Heart left ventricle (tissue), 16 donors: Measurements from ENCODE around the gene TPRN. TPM values are rescaled to one million over a fixed set of nuclear protein-coding genes. Genes with fewer than 3 reads are reported as not detected.

ENCODE experiments used
- ATAC-seq, 4 donors: fragments of 200-7000 bp; cut with Tn5 transposase; one replicate each; pipeline ENCODE4 v1.9.1; 2020 to 2022; ENCODE audit warnings: moderate library complexity in 4 of 4, mild to moderate bottlenecking in 3 of 4, moderate number of reproducible peaks in 1 of 4
- DNase-seq, 5 donors: peaks; one replicate each; pipeline ENCODE4 v3.0.0-alpha.2; 2020
- H3K27ac ChIP-seq, 12 donors: fragments of 200-600 bp; sonication (generic) in 4 of 12; one replicate each; pipeline versions ENCODE4 v1.5.0 to v1.8.0; 2016 to 2022; ENCODE audit warnings: mild to moderate bottlenecking in 2 of 12
- H3K27me3 ChIP-seq, 9 donors: fragments of 200-600 bp; sonication (generic) in 2 of 9; one replicate each; pipeline versions ENCODE4 v1.5.1 to v1.8.0; 2016 to 2022; ENCODE audit warnings: mild to moderate bottlenecking in 3 of 9
- H3K36me3 ChIP-seq, 9 donors: fragments of 200-600 bp; sonication (generic) in 2 of 9; one replicate each; pipeline versions ENCODE4 v1.5.0 to v1.8.0; 2018 to 2022; ENCODE audit warnings: mild to moderate bottlenecking in 2 of 9
- H3K4me1 ChIP-seq, 12 donors: fragments of 200-600 bp; sonication (generic) in 4 of 12; one replicate each; pipeline versions ENCODE4 v1.5.0 to v1.8.0; 2016 to 2022; ENCODE audit warnings: mild to moderate bottlenecking in 3 of 12
- H3K4me3 ChIP-seq, 12 donors: fragments of 200-600 bp; sonication (generic) in 4 of 12; one replicate each; pipeline versions ENCODE4 v1.5.0 to v1.8.0; 2017 to 2022; ENCODE audit warnings: mild to moderate bottlenecking in 9 of 12, moderate library complexity in 4 of 12
- H3K9me3 ChIP-seq, 12 donors: fragments of 200-600 bp; sonication (generic) in 4 of 12; one replicate each; pipeline versions ENCODE4 v1.5.0 to v1.8.0; 2016 to 2022; ENCODE audit warnings: mild to moderate bottlenecking in 1 of 12
- CTCF ChIP-seq, 12 donors: fragments of 200-600 bp; sonication (generic) in 4 of 12; IDR thresholded peaks; one replicate each; pipeline versions ENCODE4 v1.5.0 to v1.8.0; 2018 to 2022; ENCODE audit warnings: antibody characterized with exemption in 12 of 12, mild to moderate bottlenecking in 5 of 12
- POLR2A ChIP-seq, 2 donors: fragments of 450-650 bp; IDR thresholded peaks; one replicate each; pipeline ENCODE4 v1.6.1; 2017; ENCODE audit warnings: antibody characterized with exemption in 2 of 2, mild to moderate bottlenecking in 2 of 2, moderate library complexity in 2 of 2
- WGBS, 4 donors: extraction: QIAGEN DNeasy Blood & Tissue Kit in 2 of 4; methylation state at CpG; one replicate each; pipeline versions ENCODE4 v1.1.5 to v1.1.7; 2013 to 2018; 5-methylcytosine and 5-hydroxymethylcytosine counted together
- intact Hi-C, 10 donors: fragments of 100-400 bp; cut with DNase I; formaldehyde crosslinking; loops; one replicate each; pipeline versions ENCODE4 v1.11.1 to v1.14.2; 2022
- polyA plus RNA-seq, 2 donors: library from polyadenylated mRNA; stranded (reverse); fragments of 200-250 nt; gene quantifications; one replicate each; pipeline ENCODE4 v1.2.3, GENCODE V29; 2013
- total RNA-seq, 9 donors: library from RNA; depleted of rRNA in 2 of 9; stranded (reverse); fragments of >200 nt in 2 of 9; fragmentation: NEBNext Ultra II Directional in 3 of 9; extraction: Animal tissue kit (Norgen Biotek cat#: 25700) in 3 of 9; gene quantifications; one replicate each; pipeline versions ENCODE4 v1.1.0 to v1.2.4, GENCODE V29; 2016 to 2023
- donor health status: ischemic (EF 13 %, LVEDD 7.1; RV severe dilation, severe dysfunction).
- donor health status: healthy with polysubstance abuse.
- donor health status: DM: no; HTN: yes; CAD: no.
- donor health status: DM: no; HTN: no; CAD: no.
- donor health status: ischemic (EF 25% LVEDD 6.9; RV normal size, moderate dysfunction).
- donor health status: ischemic (EF 25% LVEDD 5.7; RV mildly dilated, moderate dysfunction).
- donor health status: healthy.
- donor health status: DM: yes; HTN: yes; CAD: no.
- donor health status: ischemic (EF 35%, LVEDD 5.7; RV mildly dilated, moderate dysfunction).
- donor health status: nonischemic (EF 11% LVEDD 7.7; RV severe dilation, severe dysfunction).
- donor health status: DM: yes; HTN: yes; CAD: no.
- donor health status: PGD.
- donor health status: ischemic (EF 29% LVEDD 5.4; RV normal size, mild dysfunction).
- donor health status: nonischemic (EF 23%, LVEDD 6.1; RV moderate dilation, normal function).

Gene TPRN
- total and polyA plus RNA-seq, 11 donors: 11.5 to 18.0 (median 16.6) TPM

GRCh38 chr9:137201205-137201868 is 796 bp upstream of the TPRN start:
- H3K27me3 ChIP-seq: no peaks in the 10 kb centered on the region
- intact Hi-C loops: no loop called here
- no peak for ATAC-seq
- H3K27ac ChIP-seq: peak overlapping the region; percentile 48 to 99 (median 88)
- no peak for TF ChIP-seq CTCF (IDR thresholded peaks at IDR 0.05)
- TF ChIP-seq POLR2A (IDR thresholded peaks at IDR 0.05): no peak
- H3K4me1 ChIP-seq: peaks cover 12 to 87% (median 74%) of the 10 kb centered on the region in 12 donors
- no peak for DNase-seq
- no peaks in the 10 kb centered on the region for H3K36me3 ChIP-seq
- no peaks in the 10 kb centered on the region for H3K9me3 ChIP-seq
- WGBS, 4 donors: 10 to 13% (median 13%) methylated on average over 23 of the region's 23 CpGs
- H3K4me3 ChIP-seq: peak overlapping the region; percentile 15 to 94 (median 68)

- 6 to 8% (median 8%) methylated on average over 13 to 51 of the region's 51 CpGs; no CpG with 5 or more reads in 1 of the 4 donors for WGBS, 4 donors
- H3K27me3 ChIP-seq: no peaks in the 10 kb centered on the region
- intact Hi-C loops: loop anchor here in 1 of 10 donors (1.0 kb wide), 1 partner anchor 11 kb away; the partner anchor contains the start of genes ANAPC2 and SSNA1
- DNase-seq: no peak
- peaks cover 9 to 90% (median 78%) of the 10 kb centered on the region in 12 donors for H3K4me1 ChIP-seq
- H3K36me3 ChIP-seq: no peaks in the 10 kb centered on the region
- peak overlapping the region in 9 of 12 donors; percentile 0 to 70 (median 33) for H3K27ac ChIP-seq
- no peak for TF ChIP-seq CTCF (IDR thresholded peaks at IDR 0.05)
- H3K9me3 ChIP-seq: no peaks in the 10 kb centered on the region
- no peak for ATAC-seq
- peak overlapping the region; percentile 23 to 94 (median 66) for H3K4me3 ChIP-seq
These were observed 975 bp downstream of the TPRN start for GRCh38 chr9:137199411-137200121.

GRCh38 chr9:137198902-137199283 is 1.6 kb downstream of the TPRN start:
- no peak for ATAC-seq
- H3K36me3 ChIP-seq: no peaks in the 10 kb centered on the region
- DNase-seq: no peak
- H3K4me1 ChIP-seq: peaks cover 5 to 90% (median 75%) of the 10 kb centered on the region in 12 donors
- peak overlapping the region in 11 of 12 donors; percentile 3 to 94 (median 63) for H3K4me3 ChIP-seq
- intact Hi-C loops: no loop called here
- TF ChIP-seq POLR2A (IDR thresholded peaks at IDR 0.05) (no peak), CTCF (IDR thresholded peaks at IDR 0.05) (no peak)
- no peaks in the 10 kb centered on the region for H3K27me3 ChIP-seq
- no peaks in the 10 kb centered on the region for H3K9me3 ChIP-seq
- peak overlapping the region in 9 of 12 donors; percentile 0 to 70 (median 17) for H3K27ac ChIP-seq
- WGBS, 4 donors: 53 to 57% (median 55%) methylated on average over 11 of the region's 11 CpGs; no CpG with 5 or more reads in 1 of the 4 donors
